NCI-H2227 treated with DMSO at 0.1 percent for 48 hours (cell line): ENCODE data around the gene TUBGCP6.

Experiments used
- DNase-seq: peaks from one replicate; lab custom pipeline; 2025; lab: John Stamatoyannopoulos, UW

TUBGCP6 gene

DNA sequence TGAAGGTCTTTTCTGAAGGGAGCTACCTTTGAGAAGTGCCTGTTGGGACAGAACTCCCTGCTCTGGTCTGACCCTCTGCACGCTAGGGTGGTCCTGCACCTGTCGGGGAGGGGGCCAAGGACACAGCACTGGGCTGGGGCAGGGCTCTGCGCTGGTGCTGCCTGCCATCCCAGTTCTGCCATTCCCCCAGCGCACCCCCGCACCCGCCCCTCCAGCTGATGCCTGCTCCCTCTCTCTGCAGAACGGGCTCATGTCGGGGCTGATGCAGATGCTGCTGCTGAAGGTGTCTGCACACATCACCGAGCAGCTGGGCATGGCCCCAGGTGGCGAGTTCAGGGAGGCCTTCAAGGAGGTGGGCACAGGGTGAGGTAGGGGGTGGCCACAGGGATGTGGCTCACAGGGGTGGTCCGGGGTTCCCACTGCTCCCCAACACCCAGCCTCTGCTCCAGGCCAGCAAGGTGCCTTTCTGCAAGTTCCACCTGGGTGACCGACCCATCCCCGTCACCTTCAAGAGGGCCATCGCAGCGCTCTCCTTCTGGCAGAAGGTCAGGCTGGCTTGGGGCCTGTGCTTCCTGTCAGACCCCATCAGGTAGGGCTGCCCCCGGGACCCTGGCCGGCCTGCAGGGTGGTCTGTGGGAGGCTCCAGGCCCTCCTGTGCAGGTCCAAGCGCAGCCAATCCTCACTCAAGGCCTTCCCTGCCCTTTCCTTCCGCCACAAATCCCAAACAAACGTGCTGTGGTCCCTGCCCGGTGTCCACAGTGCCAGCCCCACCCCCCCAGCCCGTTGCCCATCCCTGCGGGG, 47.6 kb downstream of the TUBGCP6 start:
- no peak for DNase-seq

GRCh38 chr22:50196256-50196655, 48.6 kb downstream of the TUBGCP6 start:
- no peak for DNase-seq

DNA sequence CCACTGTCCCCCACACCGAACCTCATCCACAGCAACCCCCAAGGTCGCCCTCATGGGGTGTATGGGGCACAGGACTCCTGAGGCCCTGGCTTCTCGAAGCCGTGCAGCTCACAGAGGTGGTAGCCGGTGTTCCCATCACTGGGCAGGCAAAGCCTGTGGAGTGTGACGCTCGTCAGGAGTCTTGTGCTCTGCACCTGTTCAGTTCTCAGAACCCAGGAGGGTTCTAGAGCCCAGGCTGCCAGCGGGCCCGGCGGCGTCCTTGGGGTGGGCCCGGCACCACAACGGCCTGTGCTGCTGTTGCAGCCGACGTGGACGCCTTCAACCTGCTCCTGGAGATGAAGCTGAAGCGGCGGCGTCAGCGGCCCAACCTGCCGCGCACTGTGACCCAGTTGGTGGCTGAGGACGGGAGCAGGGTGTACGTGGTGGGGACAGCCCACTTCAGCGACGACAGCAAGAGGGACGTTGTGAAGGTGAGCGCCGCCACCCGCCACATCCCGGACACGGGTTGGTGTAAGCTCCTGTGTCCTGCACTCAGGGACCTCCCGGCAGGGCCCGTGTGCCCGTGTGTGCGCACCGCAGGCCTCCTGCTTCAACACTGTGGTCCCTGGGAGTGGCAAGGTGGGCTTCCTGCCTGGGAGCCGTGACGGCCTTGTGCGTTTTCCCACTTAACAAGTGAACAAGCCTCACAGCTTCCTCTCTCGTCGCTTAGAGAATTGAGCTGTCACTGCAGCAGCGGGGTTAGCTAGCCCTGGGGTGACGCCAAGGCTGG, 50.6 kb downstream of the TUBGCP6 start:
- DNase-seq, result no peak

GRCh38 chr22:50193621-50194020, 51.2 kb downstream of the TUBGCP6 start:
- DNase-seq, result no peak

DNA sequence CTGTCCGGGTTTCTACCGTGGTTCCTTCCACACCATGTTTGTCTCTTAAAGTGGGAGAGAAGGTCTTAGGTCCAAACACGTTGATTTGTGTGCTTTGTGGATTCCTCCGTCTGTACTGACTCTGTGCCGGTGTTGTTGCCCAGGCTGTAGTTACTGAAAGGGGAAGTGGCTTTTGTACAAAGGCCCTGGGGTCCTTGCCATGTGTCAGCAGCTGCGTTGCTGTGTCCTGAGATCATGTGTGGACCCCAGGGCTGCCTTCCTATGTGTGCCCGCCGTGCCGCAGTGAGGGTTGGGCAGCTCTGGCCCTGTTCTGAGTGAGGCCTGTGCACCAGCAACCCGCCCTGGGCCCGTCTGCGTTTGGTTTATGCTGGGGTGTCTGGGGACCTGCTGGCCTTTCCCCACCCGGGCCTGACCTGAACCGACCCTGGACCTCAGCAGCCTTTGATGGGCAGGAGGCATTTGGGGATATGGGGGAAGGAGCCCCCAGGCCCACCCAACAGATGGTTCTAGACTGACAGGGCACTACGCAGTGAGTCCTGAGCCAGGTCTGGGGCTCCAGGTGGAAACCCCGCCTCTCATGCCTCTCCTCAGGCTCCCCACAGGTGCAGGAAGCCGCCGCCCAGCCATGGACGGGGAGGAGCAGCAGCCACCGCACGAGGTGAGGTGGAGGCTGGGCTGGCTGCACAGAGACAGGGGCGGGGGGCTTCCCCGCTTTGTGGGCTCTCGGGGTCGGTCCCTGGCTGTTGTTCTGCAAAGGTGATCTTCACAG, 52.2 kb downstream of the TUBGCP6 start:
- DNase-seq, result no peak

GRCh38 chr22:50190941-50191741, 53.7 kb downstream of the TUBGCP6 start:
- no peak for DNase-seq

- peak; percentile 30 for DNase-seq
Measured at GRCh38 chr22:50190182-50190940, 54.5 kb downstream of the TUBGCP6 start.

DNA sequence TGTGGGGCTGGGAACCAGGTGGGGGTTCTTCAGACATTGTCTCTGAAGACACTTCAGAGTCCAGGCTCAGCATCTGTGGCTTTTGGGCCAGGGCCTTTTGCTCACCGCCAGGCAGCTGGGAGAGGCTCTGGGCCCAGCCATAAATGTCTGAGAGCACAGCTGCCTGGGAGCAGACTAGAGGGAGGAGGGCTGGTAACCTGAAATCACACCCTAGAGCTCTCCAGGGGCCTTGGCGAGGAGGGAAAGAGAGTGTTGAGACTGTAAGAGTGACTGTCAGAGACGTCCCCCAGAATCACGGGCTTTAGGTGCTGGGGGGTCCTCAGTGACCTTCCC, 55.0 kb downstream of the TUBGCP6 start:
- no peak for DNase-seq

DNA sequence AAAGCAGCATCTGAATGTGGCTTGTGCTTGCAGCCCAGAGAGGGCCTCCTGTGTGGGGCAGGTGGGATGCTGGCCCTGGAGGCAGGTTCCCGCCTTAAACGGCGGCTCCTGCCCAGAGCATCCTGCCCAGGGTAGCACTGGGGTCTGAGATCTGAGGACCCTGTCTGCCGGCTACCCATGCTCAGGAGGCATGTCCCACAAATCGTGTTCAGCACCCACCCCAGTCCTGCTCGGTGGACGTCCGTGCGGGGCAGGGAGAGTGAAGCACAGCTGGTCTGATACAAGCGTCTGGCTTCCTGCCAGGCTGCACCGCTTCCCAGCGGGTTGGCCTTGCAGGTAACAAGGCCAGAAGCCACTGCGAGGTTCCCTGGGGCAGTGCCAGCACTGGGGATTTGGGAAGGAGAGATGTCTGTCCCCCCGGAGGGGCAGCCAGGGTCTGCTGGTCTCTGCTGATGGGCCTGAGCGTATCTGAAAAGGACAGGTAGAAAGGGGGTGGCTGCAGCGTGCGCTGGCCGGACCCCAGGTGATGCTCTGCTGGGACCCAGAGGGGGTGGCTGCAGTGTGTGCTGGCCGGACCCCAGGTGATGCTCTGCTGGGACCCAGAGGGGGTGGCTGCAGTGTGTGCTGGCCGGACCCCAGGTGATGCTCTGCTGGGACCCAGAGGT, 55.5 kb downstream of the TUBGCP6 start:
- no peak for DNase-seq

GRCh38 chr22:50188356-50188755, 56.5 kb downstream of the TUBGCP6 start:
- DNase-seq, result no peak

DNA sequence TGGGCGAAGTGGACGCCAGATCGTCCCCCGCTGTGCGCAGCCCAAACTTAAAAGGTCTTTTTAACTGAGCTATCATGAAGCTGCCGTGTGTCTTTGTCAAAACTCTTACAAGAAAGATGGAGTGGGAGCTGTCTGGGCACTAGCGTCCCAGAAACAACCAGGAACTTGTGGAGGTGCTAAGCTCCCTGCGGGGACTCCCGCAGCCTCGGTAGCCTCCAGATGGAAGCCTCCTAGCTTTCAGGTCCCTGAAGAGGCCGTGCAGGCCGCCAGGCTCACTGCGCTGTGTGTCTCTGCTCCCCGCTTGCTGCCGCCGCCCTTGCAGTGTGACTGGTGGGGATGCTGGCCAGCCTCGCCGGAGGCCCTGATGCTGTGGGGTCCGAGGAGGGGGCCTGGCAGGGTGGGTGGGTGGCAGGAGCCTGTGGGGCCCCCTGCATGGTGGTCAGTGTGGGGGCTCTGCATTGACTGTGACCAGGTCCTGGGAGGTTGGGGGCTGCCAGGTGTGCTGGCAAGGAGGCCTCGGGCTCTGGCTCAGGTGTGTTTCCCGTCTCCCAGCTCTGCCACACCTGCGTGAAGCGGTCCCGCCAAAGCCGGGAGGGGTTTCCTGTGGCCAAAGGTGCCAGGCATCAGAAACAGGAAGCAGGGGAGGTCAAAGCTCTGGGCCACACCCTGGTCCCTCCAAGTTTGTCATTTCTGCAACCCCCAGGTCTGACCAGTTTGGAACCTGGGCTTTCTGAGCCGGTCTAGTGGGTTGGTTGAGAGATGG, 57.9 kb downstream of the TUBGCP6 start:
- DNase-seq, result no peak

GRCh38 chr22:50186181-50186714, 58.6 kb downstream of the TUBGCP6 start:
- no peak for DNase-seq

GRCh38 chr22:50185375-50186087, 59.3 kb downstream of the TUBGCP6 start, which contains the start of gene TRABD:
TSS of gene TRABD (plus strand) at chr22:50185913. CDS start at chr22:50193061, 7,148 bp downstream.
- DNase-seq, result peak; percentile 56

- no peak for DNase-seq
Measured at GRCh38 chr22:50184902-50185374, 59.9 kb downstream of the TUBGCP6 start.

GRCh38 chr22:50184004-50184901, 60.6 kb downstream of the TUBGCP6 start:
- no peak for DNase-seq

GRCh38 chr22:50183141-50183971, 61.5 kb downstream of the TUBGCP6 start:
- DNase-seq, result no peak
